ENCODE measurements around the gene RNLS. TPM values are rescaled to one million over a fixed set of nuclear protein-coding genes. Genes with fewer than 3 reads are reported as not detected.

Gene RNLS
- total RNA-seq, 1 experiment from 2014 or later = 8.1 TPM

GRCh38 chr10:88293073-88293472 lies 290.0 kb downstream of the RNLS start:
- POLR2A ChIA-PET (ENCODE audit: low non-redundant PET) = no interaction called here
- intact Hi-C loops (cut with micrococcal nuclease; ENCODE audit: unreplicated experiment) = no loop called here
- no peaks in the 10 kb centered on the region for H3K27me3 ChIP-seq (replicated peaks; ENCODE audit: insufficient read depth, low read depth, low read length, poor library complexity)
- TF ChIP-seq EZH2 (IDR thresholded peaks at IDR 0.05; ENCODE audit: borderline replicate concordance, low read depth, low read length, poor library complexity, severe bottlenecking) = no peak
- no peak for TF ChIP-seq CTCF (conservative IDR thresholded peaks at IDR 0.05; ENCODE audit: low read depth, low read length)
- H3K9me3 ChIP-seq (ENCODE audit: low read depth, low read length, poor library complexity, severe bottlenecking) = no peaks in the 10 kb centered on the region
- no peak for DNase-seq (ENCODE audit: low spot score)
- H3K4me1 ChIP-seq (ENCODE audit: insufficient read depth, low read length, poor library complexity, severe bottlenecking) = no peaks in the 10 kb centered on the region
- H3K36me3 ChIP-seq (ENCODE audit: insufficient read depth, low read length, poor library complexity, severe bottlenecking) = no peaks in the 10 kb centered on the region
- H3K27ac ChIP-seq (ENCODE audit: low read depth, low read length, poor library complexity, severe bottlenecking) = no peak overlapping the region
- BruUV-seq (replicated peaks) = no TSS peak
- CTCF ChIA-PET = no interaction called here
- H3K4me3 ChIP-seq (ENCODE audit: low read depth, low read length, poor library complexity, severe bottlenecking) = no peak overlapping the region

GRCh38 chr10:88292185-88292514 lies 291.0 kb downstream of the RNLS start:
- TF ChIP-seq EZH2 (IDR thresholded peaks at IDR 0.05; ENCODE audit: borderline replicate concordance, low read depth, low read length, poor library complexity, severe bottlenecking) (no peak), CTCF (conservative IDR thresholded peaks at IDR 0.05; ENCODE audit: low read depth, low read length) (no peak)
- no peak overlapping the region for H3K4me3 ChIP-seq (ENCODE audit: low read depth, low read length, poor library complexity, severe bottlenecking)
- no TSS peak for BruUV-seq (replicated peaks)
- intact Hi-C loops (cut with micrococcal nuclease; ENCODE audit: unreplicated experiment) = no loop called here
- H3K27me3 ChIP-seq (replicated peaks; ENCODE audit: insufficient read depth, low read depth, low read length, poor library complexity) = no peaks in the 10 kb centered on the region
- H3K36me3 ChIP-seq (ENCODE audit: insufficient read depth, low read length, poor library complexity, severe bottlenecking) = no peaks in the 10 kb centered on the region
- ChIA-PET POLR2A (ENCODE audit: low non-redundant PET) (no interaction called here), CTCF (no interaction called here)
- DNase-seq (ENCODE audit: low spot score) = no peak
- H3K27ac ChIP-seq (ENCODE audit: low read depth, low read length, poor library complexity, severe bottlenecking) = no peak overlapping the region
- no peaks in the 10 kb centered on the region for H3K9me3 ChIP-seq (ENCODE audit: low read depth, low read length, poor library complexity, severe bottlenecking)
- no peaks in the 10 kb centered on the region for H3K4me1 ChIP-seq (ENCODE audit: insufficient read depth, low read length, poor library complexity, severe bottlenecking)

GRCh38 chr10:88291289-88292184 lies 291.6 kb downstream of the RNLS start:
- intact Hi-C loops (cut with micrococcal nuclease; ENCODE audit: unreplicated experiment) = no loop called here
- Histone ChIP-seq H3K36me3 (ENCODE audit: insufficient read depth, low read length, poor library complexity, severe bottlenecking) (no peaks in the 10 kb centered on the region), H3K4me1 (ENCODE audit: insufficient read depth, low read length, poor library complexity, severe bottlenecking) (no peaks in the 10 kb centered on the region), H3K27ac (ENCODE audit: low read depth, low read length, poor library complexity, severe bottlenecking) (no peak overlapping the region), H3K4me3 (ENCODE audit: low read depth, low read length, poor library complexity, severe bottlenecking) (no peak overlapping the region), H3K27me3 (replicated peaks; ENCODE audit: insufficient read depth, low read depth, low read length, poor library complexity) (no peaks in the 10 kb centered on the region), H3K9me3 (ENCODE audit: low read depth, low read length, poor library complexity, severe bottlenecking) (no peaks in the 10 kb centered on the region)
- TF ChIP-seq CTCF (conservative IDR thresholded peaks at IDR 0.05; ENCODE audit: low read depth, low read length) (no peak), EZH2 (IDR thresholded peaks at IDR 0.05; ENCODE audit: borderline replicate concordance, low read depth, low read length, poor library complexity, severe bottlenecking) (no peak)
- BruUV-seq (replicated peaks) = no TSS peak
- ChIA-PET CTCF (no interaction called here), POLR2A (ENCODE audit: low non-redundant PET) (no interaction called here)
- no peak for DNase-seq (ENCODE audit: low spot score)

Data from A673 (cell line).